WERI-Rb-1 (cell line): ENCODE measurements around the gene DHX58.

ENCODE experiments used
- DNase-seq: peaks from one replicate; pipeline ENCODE4 v3.0.0-alpha.2; 2020
- H3K27ac ChIP-seq: fragments of 250-450 bp; sonication (Bioruptor Pico); 2 replicates; pipeline ENCODE4 v1.5.1; 2020; ENCODE audit warnings: mild to moderate bottlenecking, moderate library complexity
- H3K27me3 ChIP-seq: fragments of 250-450 bp; sonication (Bioruptor Pico); 2 replicates; pipeline ENCODE4 v1.5.1; 2021; ENCODE audit warnings: mild to moderate bottlenecking, low read depth, moderate library complexity; ENCODE audit not compliant: insufficient read depth, severe bottlenecking
- H3K36me3 ChIP-seq: fragments of 250-450 bp; sonication (Bioruptor Pico); 2 replicates; pipeline ENCODE4 v1.5.1; 2020; ENCODE audit warnings: mild to moderate bottlenecking, moderate library complexity
- H3K4me3 ChIP-seq: 2 replicates; pipeline ENCODE4 v1.5.1; 2011; ENCODE audit warnings: low read depth, mild to moderate bottlenecking, control low read depth, low read length
- H3K9me3 ChIP-seq: fragments of 250-450 bp; sonication (Bioruptor Pico); 2 replicates; pipeline ENCODE4 v1.5.1; 2021; ENCODE audit warnings: mild to moderate bottlenecking, moderate library complexity; ENCODE audit not compliant: severe bottlenecking
- TF ChIP-seq, protein P1 (sequence below): IDR thresholded peaks from 2 replicates; pipeline ENCODE4 v1.5.1; 2011; ENCODE audit warnings: low read depth, mild to moderate bottlenecking, control low read depth, inconsistent platforms, low read length

The DHX58 gene

GRCh38 chr17:42116705-42117396 lies 4.3 kb upstream of the DHX58 start:
- peak; percentile 90 for DNase-seq
- TF ChIP-seq, protein P1, sequence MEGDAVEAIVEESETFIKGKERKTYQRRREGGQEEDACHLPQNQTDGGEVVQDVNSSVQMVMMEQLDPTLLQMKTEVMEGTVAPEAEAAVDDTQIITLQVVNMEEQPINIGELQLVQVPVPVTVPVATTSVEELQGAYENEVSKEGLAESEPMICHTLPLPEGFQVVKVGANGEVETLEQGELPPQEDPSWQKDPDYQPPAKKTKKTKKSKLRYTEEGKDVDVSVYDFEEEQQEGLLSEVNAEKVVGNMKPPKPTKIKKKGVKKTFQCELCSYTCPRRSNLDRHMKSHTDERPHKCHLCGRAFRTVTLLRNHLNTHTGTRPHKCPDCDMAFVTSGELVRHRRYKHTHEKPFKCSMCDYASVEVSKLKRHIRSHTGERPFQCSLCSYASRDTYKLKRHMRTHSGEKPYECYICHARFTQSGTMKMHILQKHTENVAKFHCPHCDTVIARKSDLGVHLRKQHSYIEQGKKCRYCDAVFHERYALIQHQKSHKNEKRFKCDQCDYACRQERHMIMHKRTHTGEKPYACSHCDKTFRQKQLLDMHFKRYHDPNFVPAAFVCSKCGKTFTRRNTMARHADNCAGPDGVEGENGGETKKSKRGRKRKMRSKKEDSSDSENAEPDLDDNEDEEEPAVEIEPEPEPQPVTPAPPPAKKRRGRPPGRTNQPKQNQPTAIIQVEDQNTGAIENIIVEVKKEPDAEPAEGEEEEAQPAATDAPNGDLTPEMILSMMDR: peak; percentile 91
- H3K27ac ChIP-seq: no peak overlapping the region
- H3K9me3 ChIP-seq: no peaks in the 10 kb centered on the region
- peaks cover 66% of the 10 kb centered on the region for H3K36me3 ChIP-seq
- no peaks in the 10 kb centered on the region for H3K27me3 ChIP-seq
- no peak overlapping the region for H3K4me3 ChIP-seq

DNA sequence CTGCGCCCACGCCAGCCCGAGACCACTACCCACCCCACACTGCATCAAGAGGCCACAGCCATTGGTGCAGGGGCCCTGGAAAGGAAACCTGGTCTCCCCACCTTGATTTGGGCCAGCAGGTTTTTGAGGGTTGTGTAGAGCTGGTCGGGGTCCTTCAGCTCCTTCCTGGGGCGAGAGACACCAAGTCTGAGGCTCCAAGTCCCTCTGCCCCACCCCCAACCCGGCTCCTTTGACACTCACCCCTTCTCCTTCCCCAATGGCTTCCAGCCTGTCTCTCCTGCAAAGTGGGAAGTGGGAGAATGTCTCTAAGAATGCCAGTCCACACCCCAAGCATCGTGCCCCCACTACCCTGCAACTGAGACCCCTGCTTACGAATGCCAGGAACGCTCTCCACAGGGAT lies 1.6 kb upstream of the DHX58 start:
- no peaks in the 10 kb centered on the region for H3K9me3 ChIP-seq
- TF ChIP-seq, protein P1: no peak
- peaks cover 58% of the 10 kb centered on the region for H3K36me3 ChIP-seq
- H3K27me3 ChIP-seq: no peaks in the 10 kb centered on the region
- no peak for DNase-seq
- no peak overlapping the region for H3K27ac ChIP-seq
- no peak overlapping the region for H3K4me3 ChIP-seq

GRCh38 chr17:42113293-42114069 lies 967 bp upstream of the DHX58 start:
- peaks cover 52% of the 10 kb centered on the region for H3K36me3 ChIP-seq
- no peak overlapping the region for H3K4me3 ChIP-seq
- H3K9me3 ChIP-seq: no peaks in the 10 kb centered on the region
- peak overlapping the region; percentile 4; the same call in 1 of the 2 replicates for H3K27ac ChIP-seq
- H3K27me3 ChIP-seq: no peaks in the 10 kb centered on the region
- TF ChIP-seq, protein P1: no peak
- DNase-seq: no peak

GRCh38 chr17:42111871-42112551 lies 503 bp downstream of the DHX58 start:
- Histone ChIP-seq H3K36me3 (peaks cover 37% of the 10 kb centered on the region), H3K9me3 (no peaks in the 10 kb centered on the region), H3K27ac (no peak overlapping the region), H3K27me3 (no peaks in the 10 kb centered on the region), H3K4me3 (no peak overlapping the region)
- TF ChIP-seq, protein P1: no peak
- DNase-seq: no peak

DNA sequence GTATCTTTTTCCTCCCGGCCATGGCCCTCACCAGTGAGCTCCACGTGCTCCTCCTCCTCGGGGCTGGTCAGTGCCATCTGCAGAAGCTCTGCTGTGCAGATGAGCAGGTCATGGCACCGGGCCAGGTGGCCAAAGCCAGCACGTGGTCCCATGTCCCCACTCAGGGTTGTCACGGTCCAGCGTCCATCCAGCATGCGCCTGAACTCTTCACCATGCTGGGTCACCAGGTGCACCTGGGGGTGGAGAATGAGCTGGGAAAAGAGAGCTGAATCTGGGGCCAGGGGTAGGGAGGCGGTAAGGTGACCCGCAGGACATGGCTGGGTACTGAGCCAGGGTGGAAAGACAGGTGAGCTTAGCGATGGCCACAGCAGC lies 1.3 kb downstream of the DHX58 start:
- TF ChIP-seq, protein P1: no peak

More for the DNA sequence above, 1.3 kb downstream of the DHX58 start:
- DNase-seq: peak; percentile 23
- Histone ChIP-seq H3K27me3 (no peaks in the 10 kb centered on the region), H3K4me3 (no peak overlapping the region), H3K36me3 (peaks cover 30% of the 10 kb centered on the region), H3K9me3 (no peaks in the 10 kb centered on the region), H3K27ac (no peak overlapping the region)
